GM19043 (cell line): Measurements from ENCODE around the gene EEF1A1.
"Not testable (repeated sequence)": the region's sequence is repeated elsewhere in the genome, so short reads cannot be mapped to it uniquely, and the experiment has no call there.

Experiments
- ATAC-seq: cut with Tn5 transposase; IDR thresholded peaks from one replicate; pipeline ENCODE4 v1.9.1; 2021; ENCODE audit warnings: low read depth; ENCODE audit not compliant: unreplicated experiment

The EEF1A1 gene

GRCh38 chr6:73508776-73509175 is 12.1 kb downstream of the EEF1A1 start:
- ATAC-seq: no peak

- ATAC-seq: no peak
Measured at GRCh38 chr6:73506246-73506645, 14.6 kb downstream of the EEF1A1 start.

GRCh38 chr6:73505705-73506104 is 15.1 kb downstream of the EEF1A1 start:
- not testable (repeated sequence) for ATAC-seq

- no peak for ATAC-seq
Measured at GRCh38 chr6:73505142-73505541, 15.7 kb downstream of the EEF1A1 start.

- no peak for ATAC-seq
Measured at GRCh38 chr6:73504160-73504559, 16.7 kb downstream of the EEF1A1 start.

GRCh38 chr6:73503027-73503772 is 17.6 kb downstream of the EEF1A1 start:
- ATAC-seq: no peak

GRCh38 chr6:73497915-73498314 is 22.9 kb downstream of the EEF1A1 start:
- no peak for ATAC-seq

GRCh38 chr6:73491377-73491776 is 29.5 kb downstream of the EEF1A1 start:
- no peak for ATAC-seq

GRCh38 chr6:73487473-73487872 is 33.4 kb downstream of the EEF1A1 start:
- no peak for ATAC-seq

- ATAC-seq: no peak
Measured at GRCh38 chr6:73484438-73484837, 36.4 kb downstream of the EEF1A1 start.

GRCh38 chr6:73481969-73482368 is 38.9 kb downstream of the EEF1A1 start:
- no peak for ATAC-seq

GRCh38 chr6:73477407-73477806 is 43.4 kb downstream of the EEF1A1 start:
- ATAC-seq: no peak

GRCh38 chr6:73476723-73477122 is 44.1 kb downstream of the EEF1A1 start:
- no peak for ATAC-seq

- peak; percentile 92 for ATAC-seq
Measured at GRCh38 chr6:73471686-73472290, 49.0 kb downstream of the EEF1A1 start.
